Colonic mucosa (tissue), 4 donors: ENCODE data around the gene MRO. TPM values are rescaled to one million over a fixed set of nuclear protein-coding genes. Genes with fewer than 3 reads are reported as not detected.

Experiments used
- DNase-seq: peaks from one replicate; pipeline ENCODE4 v3.0.0-alpha.2; 2020
- H3K27ac ChIP-seq: fragments of 200-600 bp; one replicate; pipeline ENCODE4 v1.8.0; 2021
- H3K27me3 ChIP-seq: fragments of 200-600 bp; one replicate; pipeline ENCODE4 v1.8.0; 2021
- H3K36me3 ChIP-seq: fragments of 200-600 bp; one replicate; pipeline ENCODE4 v1.8.0; 2021
- H3K4me1 ChIP-seq: fragments of 200-600 bp; one replicate; pipeline ENCODE4 v1.8.0; 2021; ENCODE audit warnings: mild to moderate bottlenecking
- H3K4me3 ChIP-seq: fragments of 200-600 bp; one replicate; pipeline ENCODE4 v1.8.0; 2021
- H3K9ac ChIP-seq, 2 donors: one replicate each; pipeline ENCODE4 v1.7.0; 2013; ENCODE audit warnings: control low read depth in 2 of 2, low read depth in 2 of 2, low read length in 2 of 2
- H3K9me3 ChIP-seq: fragments of 200-600 bp; one replicate; pipeline ENCODE4 v1.8.0; 2021
- CTCF ChIP-seq: fragments of 200-600 bp; IDR thresholded peaks from one replicate; pipeline ENCODE4 v1.8.0; 2022; ENCODE audit warnings: antibody characterized with exemption, mild to moderate bottlenecking
- intact Hi-C: fragments of 100-400 bp; cut with DNase I; formaldehyde crosslinking; loops from one replicate; pipeline ENCODE4 v1.14.1; 2022
- total RNA-seq, 2 donors: library from RNA; stranded (reverse); fragmentation: NEBNext Ultra II Directional in 1 of 2; extraction: Animal tissue kit (Norgen Biotek cat#: 25700) in 1 of 2; gene quantifications; one replicate each; pipeline ENCODE4 v1.2.1, GENCODE V29; 2021
- donor health status: healthy.
- donor health status: DM: no; HTN: no; CAD: no.
- donor health status: DM: no; HTN: no; CAD: no.

The MRO gene
- under 1 TPM; 0.05 to 0.21 TPM for total RNA-seq

GRCh38 chr18:50819728-50820378 lies at the start of gene MRO:
MRO (minus strand) TSS chr18:50820016; CDS start chr18:50809400, 10,616 bp downstream.
- H3K9ac ChIP-seq = peak within 1 kb of the TSS in 1 of 2 donors; percentile 43
- peak within 1 kb of the TSS; percentile 12 for H3K4me3 ChIP-seq
- intact Hi-C loops = loop anchor here (2.0 to 5.0 kb wide), 3 partner anchors 31 to 231 kb away; no protein-coding TSS in a partner anchor
- H3K27ac ChIP-seq = no peak within 1 kb of the TSS
- no peaks in the 10 kb centered on the region for H3K27me3 ChIP-seq
- H3K36me3 ChIP-seq = no peaks in the 10 kb centered on the region
- peaks cover 9% of the 10 kb centered on the region for H3K4me1 ChIP-seq
- TF ChIP-seq CTCF = peak; percentile 92
- no peaks in the 10 kb centered on the region for H3K9me3 ChIP-seq
- peak; percentile 87 for DNase-seq

- no peak for TF ChIP-seq CTCF
- intact Hi-C loops = no loop called here
- H3K27ac ChIP-seq = peak overlapping the region; percentile 6
These were observed 49.3 kb upstream of the MRO start for GRCh38 chr18:50869150-50869549.

DNA sequence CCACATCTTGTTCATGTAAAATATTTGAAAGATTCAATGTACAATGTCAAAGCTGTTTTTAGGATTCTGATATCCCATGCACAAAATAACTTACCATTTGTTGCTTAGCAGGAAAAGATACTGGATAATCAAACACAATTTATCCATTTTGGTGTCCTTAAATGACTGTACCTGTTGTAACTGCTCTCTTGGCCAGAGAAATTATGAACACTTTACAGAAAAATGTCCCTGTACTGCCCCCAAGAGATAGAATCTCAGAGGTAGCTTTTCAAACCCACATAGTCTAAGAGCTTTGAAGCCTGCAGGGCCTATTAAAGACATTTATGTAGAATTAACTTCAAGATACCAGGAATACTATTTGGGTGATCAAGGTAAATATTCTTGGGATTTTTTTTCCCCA lies 46.9 kb upstream of the MRO start:
- peak; percentile 12 for DNase-seq
- H3K9me3 ChIP-seq = no peaks in the 10 kb centered on the region
- no peak overlapping the region for H3K9ac ChIP-seq
- intact Hi-C loops = no loop called here
- no peaks in the 10 kb centered on the region for H3K27me3 ChIP-seq
- H3K27ac ChIP-seq = no peak overlapping the region
- no peak overlapping the region for H3K4me3 ChIP-seq
- no peak for TF ChIP-seq CTCF
- H3K36me3 ChIP-seq = no peaks in the 10 kb centered on the region
- no peaks in the 10 kb centered on the region for H3K4me1 ChIP-seq

More at GRCh38 chr18:50869150-50869549, 49.3 kb upstream of the MRO start:
- H3K27me3 ChIP-seq = no peaks in the 10 kb centered on the region
- no peaks in the 10 kb centered on the region for H3K36me3 ChIP-seq
- no peak overlapping the region for H3K4me3 ChIP-seq
- no peaks in the 10 kb centered on the region for H3K9me3 ChIP-seq
- no peak overlapping the region for H3K9ac ChIP-seq
- no peak for DNase-seq
- no peaks in the 10 kb centered on the region for H3K4me1 ChIP-seq

GRCh38 chr18:50863840-50864375 lies 44.1 kb upstream of the MRO start:
- intact Hi-C loops = no loop called here
- TF ChIP-seq CTCF = no peak
- Histone ChIP-seq H3K4me1 (no peaks in the 10 kb centered on the region), H3K27me3 (no peaks in the 10 kb centered on the region), H3K4me3 (no peak overlapping the region), H3K36me3 (no peaks in the 10 kb centered on the region), H3K9me3 (no peaks in the 10 kb centered on the region), H3K9ac (no peak overlapping the region), H3K27ac (no peak overlapping the region)
- DNase-seq = no peak

GRCh38 chr18:50862401-50862800 lies 42.6 kb upstream of the MRO start:
- no peaks in the 10 kb centered on the region for H3K27me3 ChIP-seq
- no peaks in the 10 kb centered on the region for H3K4me1 ChIP-seq
- H3K9ac ChIP-seq = no peak overlapping the region
- H3K4me3 ChIP-seq = no peak overlapping the region
- no peak for DNase-seq
- no peaks in the 10 kb centered on the region for H3K36me3 ChIP-seq
- no peak overlapping the region for H3K27ac ChIP-seq
- intact Hi-C loops = no loop called here
- no peak for TF ChIP-seq CTCF
- no peaks in the 10 kb centered on the region for H3K9me3 ChIP-seq
